GM18498 (cell line): ENCODE measurements around the gene SDCCAG8.

Experiments
- ATAC-seq: cut with Tn5 transposase; IDR thresholded peaks from one replicate; pipeline ENCODE4 v1.9.1; 2021; ENCODE audit warnings: mild to moderate bottlenecking, moderate library complexity; ENCODE audit not compliant: unreplicated experiment

The SDCCAG8 gene

GRCh38 chr1:243449373-243449772 lies 193.5 kb downstream of the SDCCAG8 start:
- ATAC-seq = no peak

- no peak for ATAC-seq
These were observed 196.3 kb downstream of the SDCCAG8 start for GRCh38 chr1:243452092-243452491.

GRCh38 chr1:243454328-243454997 lies 198.6 kb downstream of the SDCCAG8 start:
- ATAC-seq = no peak

GRCh38 chr1:243455760-243456651 lies 200.2 kb downstream of the SDCCAG8 start:
- no peak for ATAC-seq

GRCh38 chr1:243457363-243457982 lies 201.6 kb downstream of the SDCCAG8 start:
- no peak for ATAC-seq

GRCh38 chr1:243459059-243459458 lies 203.2 kb downstream of the SDCCAG8 start:
- ATAC-seq = peak; percentile 50

GRCh38 chr1:243461700-243462099 lies 205.9 kb downstream of the SDCCAG8 start:
- ATAC-seq = no peak

- no peak for ATAC-seq
These were observed 207.3 kb downstream of the SDCCAG8 start for GRCh38 chr1:243462929-243463697.

- ATAC-seq = no peak
These were observed 209.2 kb downstream of the SDCCAG8 start for GRCh38 chr1:243465081-243465480.

GRCh38 chr1:243465738-243466137 lies 209.9 kb downstream of the SDCCAG8 start:
- ATAC-seq = no peak

GRCh38 chr1:243469497-243469896 lies 213.7 kb downstream of the SDCCAG8 start:
- no peak for ATAC-seq

GRCh38 chr1:243470502-243470901 lies 214.7 kb downstream of the SDCCAG8 start:
- no peak for ATAC-seq

- ATAC-seq = no peak
These were observed 215.3 kb downstream of the SDCCAG8 start for GRCh38 chr1:243471026-243471685.

- ATAC-seq = peak; percentile 90
These were observed 216.2 kb downstream of the SDCCAG8 start for GRCh38 chr1:243471754-243472745.

GRCh38 chr1:243473227-243474135 lies 217.6 kb downstream of the SDCCAG8 start:
- ATAC-seq = no peak

- ATAC-seq = no peak
These were observed 218.5 kb downstream of the SDCCAG8 start for GRCh38 chr1:243474136-243474881.

- ATAC-seq = no peak
These were observed 219.1 kb downstream of the SDCCAG8 start for GRCh38 chr1:243474906-243475305.
